HFF-Myc (cell line): ENCODE results near the gene HCFC1R1.
"Not testable (repeated sequence)": the region's sequence is repeated elsewhere in the genome, so short reads cannot be mapped to it uniquely, and the experiment has no call there.

Experiments used
- DNase-seq: peaks from one replicate; pipeline ENCODE4 v3.0.0-alpha.2; 2011; ENCODE audit warnings: low read depth; ENCODE audit errors: extremely low read depth
- H3K4me3 ChIP-seq: replicated peaks from 2 replicates; pipeline ENCODE4 v1.5.1; 2011; ENCODE audit warnings: low read depth, mild to moderate bottlenecking, control low read depth, low read length
- CTCF ChIP-seq: IDR thresholded peaks from 2 replicates; pipeline ENCODE4 v1.5.1; 2012; ENCODE audit warnings: mild to moderate bottlenecking, low read depth, low read length, control low read depth; ENCODE audit errors: missing control alignments

HCFC1R1 gene

GRCh38 chr16:3059723-3060242, 36.0 kb upstream of the HCFC1R1 start:
- peak overlapping the region; percentile 76 for H3K4me3 ChIP-seq
- TF ChIP-seq CTCF = no peak
- no peak for DNase-seq

- peak overlapping the region; percentile 76 for H3K4me3 ChIP-seq
- peak; percentile 52 for TF ChIP-seq CTCF
- peak; percentile 31 for DNase-seq
Measured at GRCh38 chr16:3059041-3059722, 35.4 kb upstream of the HCFC1R1 start.

- no peak for DNase-seq
- no peak for TF ChIP-seq CTCF
- H3K4me3 ChIP-seq = peak overlapping the region; percentile 76
Measured at GRCh38 chr16:3058139-3059030, 34.6 kb upstream of the HCFC1R1 start.

GRCh38 chr16:3057181-3058138, 33.7 kb upstream of the HCFC1R1 start:
- DNase-seq = no peak
- H3K4me3 ChIP-seq = peak overlapping the region; percentile 76
- TF ChIP-seq CTCF = no peak

- DNase-seq = no peak
- H3K4me3 ChIP-seq = no peak overlapping the region
- no peak for TF ChIP-seq CTCF
Measured at GRCh38 chr16:3056336-3057180, 32.8 kb upstream of the HCFC1R1 start.

GRCh38 chr16:3055734-3056115, 32.0 kb upstream of the HCFC1R1 start:
- H3K4me3 ChIP-seq = not testable (repeated sequence)

More at GRCh38 chr16:3055734-3056115, 32.0 kb upstream of the HCFC1R1 start:
- DNase-seq = not testable (repeated sequence)
